HEK293 (cell line): ENCODE results near the gene NTSR1.
A peak's percentile ranks its signal among the peaks of the same experiment; 100 is the strongest.

Experiments
- CTCF ChIA-PET: fragments of 350-600 bp; formaldehyde crosslinking; extraction: SDS; loops from one replicate; lab custom pipeline; 2021; ENCODE audit warnings: antibody characterized with exemption; lab: Yijun Ruan, JAX
- POLR2A ChIA-PET: fragments of 300-600 bp; formaldehyde crosslinking; extraction: SDS; loops from one replicate; lab custom pipeline; 2020; ENCODE audit warnings: antibody characterized with exemption, inconsistent platforms; lab: Yijun Ruan, JAX
- H3K27ac ChIP-seq: fragments of 200-500 bp; sonication (Bioruptor generic); 2 replicates; pipeline ENCODE4 v1.5.1; 2014; ENCODE audit warnings: low read depth, low read length, control low read depth, inconsistent platforms; ENCODE audit errors: extremely low read depth
- H3K36me3 ChIP-seq, 2 experiments: fragments of 200-500 bp in 1 of 2; sonication (Bioruptor generic) in 1 of 2; 1 replicate in 1 of 2; 2 replicates in 1 of 2; pipeline ENCODE4 v1.5.1; 2014 to 2017; ENCODE audit warnings: inconsistent platforms in 2 of 2, low read length in 2 of 2; ENCODE audit not compliant: control insufficient read depth in 2 of 2, insufficient read depth in 1 of 2
- H3K4me1 ChIP-seq: fragments of 200-500 bp; sonication (Bioruptor generic); 2 replicates; pipeline ENCODE4 v1.5.1; 2014; ENCODE audit warnings: mild to moderate bottlenecking, low read length, inconsistent platforms; ENCODE audit not compliant: control insufficient read depth, insufficient read depth
- H3K4me3 ChIP-seq: 2 replicates; pipeline ENCODE4 v1.5.1; 2011; ENCODE audit warnings: low read depth, mild to moderate bottlenecking, control low read depth, low read length, moderate library complexity
- H3K9me3 ChIP-seq: fragments of 200-500 bp; sonication (Bioruptor generic); 2 replicates; pipeline ENCODE4 v1.5.1; 2014; ENCODE audit warnings: low read depth, low read length, inconsistent platforms; ENCODE audit not compliant: control insufficient read depth, insufficient read depth
- GLIS1 ChIP-seq: fragments of 450-650 bp; formaldehyde crosslinking; IDR thresholded peaks from 2 replicates; pipeline ENCODE4 v1.5.1; 2016; ENCODE audit warnings: missing biosample characterization, missing genetic modification characterization
- SP2 ChIP-seq: fragments of 450-650 bp; formaldehyde crosslinking; IDR thresholded peaks from 2 replicates; pipeline ENCODE4 v1.5.1; 2016; ENCODE audit warnings: missing biosample characterization, missing genetic modification characterization
- SP3 ChIP-seq: fragments of 450-650 bp; formaldehyde crosslinking; IDR thresholded peaks from 2 replicates; pipeline ENCODE4 v1.5.1; 2016; ENCODE audit warnings: missing biosample characterization, missing genetic modification characterization
- WT1 ChIP-seq: fragments of 450-650 bp; formaldehyde crosslinking; IDR thresholded peaks from 2 replicates; pipeline ENCODE4 v1.5.1; 2016; ENCODE audit warnings: missing biosample characterization, missing genetic modification characterization
- ZBTB17 ChIP-seq: fragments of 450-650 bp; formaldehyde crosslinking; IDR thresholded peaks from 2 replicates; pipeline ENCODE4 v1.5.1; 2016; ENCODE audit warnings: missing biosample characterization, missing genetic modification characterization
- ZEB2 ChIP-seq: fragments of 450-650 bp; formaldehyde crosslinking; IDR thresholded peaks from 2 replicates; pipeline ENCODE4 v1.5.1; 2016; ENCODE audit warnings: missing biosample characterization, missing genetic modification characterization
- ZFHX2 ChIP-seq: fragments of 450-650 bp; formaldehyde crosslinking; conservative IDR thresholded peaks from 2 replicates; pipeline ENCODE4 v1.5.1; 2016; ENCODE audit warnings: missing biosample characterization, missing genetic modification characterization
- ZIC2 ChIP-seq: fragments of 450-650 bp; formaldehyde crosslinking; IDR thresholded peaks from 2 replicates; pipeline ENCODE4 v1.5.1; 2016; ENCODE audit warnings: missing biosample characterization, missing genetic modification characterization
- ZNF214 ChIP-seq: fragments of 450-650 bp; formaldehyde crosslinking; IDR thresholded peaks from 2 replicates; pipeline ENCODE4 v1.5.1; 2017; ENCODE audit warnings: missing biosample characterization, mild to moderate bottlenecking, missing genetic modification characterization, borderline replicate concordance
- ZNF23 ChIP-seq: fragments of 450-650 bp; formaldehyde crosslinking; IDR thresholded peaks from 2 replicates; pipeline ENCODE4 v1.5.1; 2016; ENCODE audit warnings: missing biosample characterization, missing genetic modification characterization, borderline replicate concordance
- ZNF292 ChIP-seq: fragments of 450-650 bp; formaldehyde crosslinking; IDR thresholded peaks from 2 replicates; pipeline ENCODE4 v1.5.1; 2016; ENCODE audit warnings: low read depth, missing biosample characterization, missing genetic modification characterization, borderline replicate concordance
- ZNF335 ChIP-seq: fragments of 450-650 bp; formaldehyde crosslinking; conservative IDR thresholded peaks from 2 replicates; pipeline ENCODE4 v1.5.1; 2016; ENCODE audit warnings: missing biosample characterization, missing genetic modification characterization
- ZNF350 ChIP-seq: fragments of 450-650 bp; formaldehyde crosslinking; IDR thresholded peaks from 2 replicates; pipeline ENCODE4 v1.5.0; 2017; ENCODE audit warnings: missing biosample characterization, mild to moderate bottlenecking, missing genetic modification characterization
- ZNF600 ChIP-seq: fragments of 450-650 bp; formaldehyde crosslinking; IDR thresholded peaks from 2 replicates; pipeline ENCODE4 v1.5.1; 2016; ENCODE audit warnings: missing biosample characterization, missing genetic modification characterization
- ZNF660 ChIP-seq: fragments of 450-650 bp; IDR thresholded peaks from 2 replicates; pipeline ENCODE4 v1.5.1; 2018; ENCODE audit warnings: missing biosample characterization, mild to moderate bottlenecking, missing genetic modification characterization
- TF ChIP-seq, protein P1 (sequence below): fragments of 450-650 bp; formaldehyde crosslinking; IDR thresholded peaks from 2 replicates; pipeline ENCODE4 v1.5.1; 2016; ENCODE audit warnings: missing biosample characterization, missing genetic modification characterization, low read depth
- TF ChIP-seq, protein P2 (sequence below): fragments of 450-650 bp; formaldehyde crosslinking; IDR thresholded peaks from 2 replicates; pipeline ENCODE4 v1.5.1; 2016; ENCODE audit warnings: missing biosample characterization, missing genetic modification characterization

The NTSR1 gene

DNA sequence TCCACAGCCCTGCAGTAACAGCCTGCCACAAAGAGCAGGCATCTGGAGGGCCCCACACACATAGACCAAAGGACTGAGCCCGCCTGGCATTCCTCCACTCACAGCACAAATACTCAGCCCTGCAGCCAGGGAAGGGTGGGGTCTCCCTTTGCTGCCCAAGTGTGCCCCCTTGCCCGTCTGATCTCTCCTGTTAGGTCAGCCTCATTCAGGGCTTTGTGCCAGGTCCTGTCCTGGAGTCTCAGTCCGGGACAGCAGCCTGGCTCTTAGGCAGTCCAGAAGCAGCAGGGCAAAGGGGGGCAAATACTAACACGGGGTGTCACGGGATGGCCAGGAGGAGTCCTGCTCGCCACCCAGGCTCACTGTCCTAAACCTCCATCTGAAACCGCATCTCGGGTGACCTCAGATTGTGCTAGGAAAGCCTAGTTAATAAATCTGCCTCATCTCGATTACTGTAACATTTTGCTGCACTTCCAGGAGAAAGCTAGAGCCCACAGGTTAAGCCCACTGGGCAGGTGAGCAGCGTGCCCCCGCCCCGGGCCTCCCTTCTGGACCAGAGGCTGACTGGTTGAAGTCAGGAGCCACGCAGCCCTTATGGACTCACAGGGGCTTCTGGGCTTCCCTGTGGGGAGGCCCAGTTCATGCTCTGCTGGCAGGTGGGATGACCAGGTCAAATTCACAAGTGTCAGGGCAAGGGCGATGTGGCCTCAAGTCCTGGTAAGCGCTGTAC, 92.8 kb downstream of the NTSR1 start (continued):
- no peak for TF ChIP-seq ZNF23 (tag by site-specific recombination)
- no peak for TF ChIP-seq SP3 (tag by site-specific recombination)

DNA sequence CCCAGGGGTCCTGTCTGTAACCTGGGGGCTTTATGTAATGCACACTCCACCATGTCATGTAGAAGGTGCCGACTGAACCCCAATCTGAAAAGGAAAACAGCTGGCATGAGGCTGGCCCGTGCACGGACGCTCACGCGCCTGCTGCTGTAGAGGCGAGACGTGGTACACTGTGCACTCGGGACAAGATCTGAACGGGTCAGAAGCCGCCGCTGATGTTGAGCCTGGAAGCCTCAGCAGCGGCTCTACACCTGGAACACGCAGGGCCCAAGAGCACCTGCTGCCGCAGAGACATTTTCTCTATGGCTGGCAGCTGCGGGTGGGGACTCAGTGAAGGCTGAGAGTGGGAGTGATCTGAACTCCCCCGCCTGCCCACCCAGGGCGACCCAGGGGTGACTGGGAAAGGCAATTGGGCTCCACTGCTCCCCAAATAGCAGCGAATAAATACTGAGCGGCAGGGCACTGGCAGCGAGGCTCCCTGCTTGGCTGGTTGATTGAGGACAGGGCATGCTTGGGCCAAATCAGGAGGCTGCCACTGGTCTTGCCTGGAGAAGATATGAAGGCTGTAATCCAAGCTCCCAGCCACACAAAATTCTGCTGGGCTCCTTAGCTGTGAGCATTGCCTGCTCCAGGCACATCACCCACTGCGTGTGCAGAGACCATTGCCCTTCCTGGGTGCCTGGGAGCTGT, 93.5 kb downstream of the NTSR1 start:
- CTCF ChIA-PET = interaction anchor here (0.6 kb wide), 1 partner anchor 124 kb away, joined by 3 read pairs; no protein-coding TSS in a partner anchor
- TF ChIP-seq ZFHX2 (tag by site-specific recombination) = 0 out of 2 replicates have a peak, but pooled peaks have one; percentile 5
- TF ChIP-seq ZNF292 (tag by site-specific recombination) = no peak
- TF ChIP-seq ZNF600 (tag by site-specific recombination) = 0 out of 2 replicates have a peak, but pooled peaks have one; percentile 41
- TF ChIP-seq WT1 (tag by site-specific recombination) = no peak
- no peak for TF ChIP-seq ZNF660 (tag by site-specific recombination)
- TF ChIP-seq ZNF214 (tag by site-specific recombination) = no peak
- no peak for TF ChIP-seq ZEB2 (tag by site-specific recombination)
- TF ChIP-seq ZBTB17 (tag by site-specific recombination) = peak; percentile 72
- no peak for TF ChIP-seq ZNF350 (tag by site-specific recombination)
- TF ChIP-seq, all 188 proteins: peak for 3
- Histone ChIP-seq H3K27ac (no peak overlapping the region), H3K9me3 (no peaks in the 10 kb centered on the region), H3K36me3 (peaks cover 0 to 53% of the 10 kb centered on the region in 2 experiments; a peak in 1 of 3 replicates), H3K4me3 (no peak overlapping the region), H3K4me1 (no peaks in the 10 kb centered on the region)
- POLR2A ChIA-PET = interaction anchor here (0.6 to 1.3 kb wide), 2 partner anchors 8 to 14 kb away, joined by 3 read pairs; no protein-coding TSS in a partner anchor

DNA sequence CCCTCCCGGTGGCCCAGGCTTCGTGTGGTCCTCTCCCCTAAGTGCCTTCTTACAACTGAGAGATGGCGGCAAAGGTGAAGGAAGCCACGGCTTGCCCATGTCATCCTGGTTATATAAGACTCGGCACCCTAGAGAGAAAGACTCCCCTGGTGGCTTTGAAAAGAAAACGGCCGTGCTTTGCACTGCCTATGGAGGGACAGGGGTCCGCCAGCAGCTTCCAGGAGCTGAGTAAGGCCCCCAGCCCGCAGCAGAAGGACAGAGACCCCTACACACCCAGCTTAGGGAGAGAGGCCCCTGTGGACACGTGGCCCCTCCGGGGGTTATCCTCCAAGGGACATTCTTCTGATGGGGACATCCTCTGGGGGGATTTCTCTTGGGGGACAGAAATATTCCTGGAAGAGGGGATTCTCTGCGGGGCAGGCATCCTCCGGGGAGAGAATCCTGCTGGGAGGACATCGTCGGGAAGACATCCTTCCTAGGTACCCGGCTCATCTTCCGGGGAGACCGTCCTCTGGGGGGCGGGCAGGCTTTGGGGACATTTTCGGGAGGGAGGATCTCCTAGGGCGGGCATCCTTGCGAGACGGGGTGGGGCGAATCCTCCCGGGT, 95.5 kb downstream of the NTSR1 start:
- POLR2A ChIA-PET = interaction anchor here (0.9 to 3.6 kb wide), 3 partner anchors 9 to 19 kb away, joined by 3 to 22 read pairs (median 6); partner anchors contain the start of gene MRGBP
- TF ChIP-seq, protein P1, sequence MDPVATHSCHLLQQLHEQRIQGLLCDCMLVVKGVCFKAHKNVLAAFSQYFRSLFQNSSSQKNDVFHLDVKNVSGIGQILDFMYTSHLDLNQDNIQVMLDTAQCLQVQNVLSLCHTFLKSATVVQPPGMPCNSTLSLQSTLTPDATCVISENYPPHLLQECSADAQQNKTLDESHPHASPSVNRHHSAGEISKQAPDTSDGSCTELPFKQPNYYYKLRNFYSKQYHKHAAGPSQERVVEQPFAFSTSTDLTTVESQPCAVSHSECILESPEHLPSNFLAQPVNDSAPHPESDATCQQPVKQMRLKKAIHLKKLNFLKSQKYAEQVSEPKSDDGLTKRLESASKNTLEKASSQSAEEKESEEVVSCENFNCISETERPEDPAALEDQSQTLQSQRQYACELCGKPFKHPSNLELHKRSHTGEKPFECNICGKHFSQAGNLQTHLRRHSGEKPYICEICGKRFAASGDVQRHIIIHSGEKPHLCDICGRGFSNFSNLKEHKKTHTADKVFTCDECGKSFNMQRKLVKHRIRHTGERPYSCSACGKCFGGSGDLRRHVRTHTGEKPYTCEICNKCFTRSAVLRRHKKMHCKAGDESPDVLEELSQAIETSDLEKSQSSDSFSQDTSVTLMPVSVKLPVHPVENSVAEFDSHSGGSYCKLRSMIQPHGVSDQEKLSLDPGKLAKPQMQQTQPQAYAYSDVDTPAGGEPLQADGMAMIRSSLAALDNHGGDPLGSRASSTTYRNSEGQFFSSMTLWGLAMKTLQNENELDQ = no peak
- TF ChIP-seq ZNF335 (tag by site-specific recombination) (peak; percentile 39), SP2 (tag by site-specific recombination) (0 out of 2 replicates have a peak, but pooled peaks have one; percentile 40), SP3 (tag by site-specific recombination) (0 out of 2 replicates have a peak, but pooled peaks have one; percentile 29), GLIS1 (tag by site-specific recombination) (peak; percentile 42), ZNF23 (tag by site-specific recombination) (no peak), ZIC2 (tag by site-specific recombination) (peak; percentile 33; the same call in 1 of the 2 replicates)
- TF ChIP-seq, protein P2, sequence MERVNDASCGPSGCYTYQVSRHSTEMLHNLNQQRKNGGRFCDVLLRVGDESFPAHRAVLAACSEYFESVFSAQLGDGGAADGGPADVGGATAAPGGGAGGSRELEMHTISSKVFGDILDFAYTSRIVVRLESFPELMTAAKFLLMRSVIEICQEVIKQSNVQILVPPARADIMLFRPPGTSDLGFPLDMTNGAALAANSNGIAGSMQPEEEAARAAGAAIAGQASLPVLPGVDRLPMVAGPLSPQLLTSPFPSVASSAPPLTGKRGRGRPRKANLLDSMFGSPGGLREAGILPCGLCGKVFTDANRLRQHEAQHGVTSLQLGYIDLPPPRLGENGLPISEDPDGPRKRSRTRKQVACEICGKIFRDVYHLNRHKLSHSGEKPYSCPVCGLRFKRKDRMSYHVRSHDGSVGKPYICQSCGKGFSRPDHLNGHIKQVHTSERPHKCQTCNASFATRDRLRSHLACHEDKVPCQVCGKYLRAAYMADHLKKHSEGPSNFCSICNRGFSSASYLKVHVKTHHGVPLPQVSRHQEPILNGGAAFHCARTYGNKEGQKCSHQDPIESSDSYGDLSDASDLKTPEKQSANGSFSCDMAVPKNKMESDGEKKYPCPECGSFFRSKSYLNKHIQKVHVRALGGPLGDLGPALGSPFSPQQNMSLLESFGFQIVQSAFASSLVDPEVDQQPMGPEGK (tag by site-specific recombination) = 0 out of 2 replicates have a peak, but pooled peaks have one; percentile 23
- TF ChIP-seq, all 188 proteins: peak for 6
- CTCF ChIA-PET = interaction anchor here (3.4 kb wide), 1 partner anchor 12 kb away, joined by 18 read pairs; no protein-coding TSS in a partner anchor
- Histone ChIP-seq H3K4me3 (peak overlapping the region; percentile 97), H3K36me3 (peaks cover 4 to 54% of the 10 kb centered on the region in 2 experiments; a peak in 2 of 3 replicates), H3K27ac (no peak overlapping the region), H3K4me1 (no peaks in the 10 kb centered on the region), H3K9me3 (no peaks in the 10 kb centered on the region)
